Measurements from ENCODE around the gene PSD2.

PSD2 gene

GRCh38 chr5:139870677-139871076, 75.1 kb downstream of the PSD2 start:
- Histone ChIP-seq H2AFZ (ENCODE audit: low read length, unreplicated experiment) (no peak overlapping the region), H3K4me1 (ENCODE audit: control insufficient read depth, insufficient read depth, low read length, unreplicated experiment) (no peaks in the 10 kb centered on the region), H3K79me2 (ENCODE audit: control insufficient read depth, insufficient read depth, low read length, unreplicated experiment) (no peaks in the 10 kb centered on the region), H3K4me3 (ENCODE audit: low read depth, low read length) (no peak overlapping the region), H3K36me3 (ENCODE audit: insufficient read depth, low read length) (no peaks in the 10 kb centered on the region), H3K27ac (ENCODE audit: low read depth, low read length) (no peak overlapping the region), H3K27me3 (ENCODE audit: insufficient read depth, low read length) (peaks cover 29% of the 10 kb centered on the region)

DNA sequence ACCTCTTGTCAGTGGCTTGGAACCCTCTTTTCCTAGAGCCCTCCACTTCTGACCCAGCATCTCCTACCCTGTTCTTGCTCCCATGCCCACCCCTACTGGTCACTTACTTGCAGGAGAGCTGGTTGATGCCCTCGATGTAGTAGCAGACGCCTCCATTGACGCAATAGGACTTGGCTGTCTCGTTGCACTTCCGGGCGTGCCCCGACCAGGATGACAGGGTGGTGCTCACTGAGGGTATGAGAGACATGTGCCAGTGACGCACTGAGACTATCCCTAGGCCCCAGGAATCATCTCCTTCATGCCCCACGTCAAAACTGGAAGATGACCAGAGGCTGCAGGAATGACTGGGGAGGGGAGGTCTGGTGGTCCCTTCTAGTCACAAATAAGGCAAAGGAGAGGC, 76.0 kb downstream of the PSD2 start:
- Histone ChIP-seq H3K27ac (ENCODE audit: low read depth, low read length) (no peak overlapping the region), H3K4me3 (ENCODE audit: low read depth, low read length) (no peak overlapping the region), H3K79me2 (ENCODE audit: control insufficient read depth, insufficient read depth, low read length, unreplicated experiment) (no peaks in the 10 kb centered on the region), H3K27me3 (ENCODE audit: insufficient read depth, low read length) (peaks cover 27% of the 10 kb centered on the region), H3K4me1 (ENCODE audit: control insufficient read depth, insufficient read depth, low read length, unreplicated experiment) (no peaks in the 10 kb centered on the region), H3K36me3 (ENCODE audit: insufficient read depth, low read length) (no peaks in the 10 kb centered on the region), H2AFZ (ENCODE audit: low read length, unreplicated experiment) (no peak overlapping the region)

- Histone ChIP-seq H3K27me3 (ENCODE audit: insufficient read depth, low read length) (peaks cover 23% of the 10 kb centered on the region), H3K27ac (ENCODE audit: low read depth, low read length) (no peak overlapping the region), H3K36me3 (ENCODE audit: insufficient read depth, low read length) (no peaks in the 10 kb centered on the region), H3K79me2 (ENCODE audit: control insufficient read depth, insufficient read depth, low read length, unreplicated experiment) (no peaks in the 10 kb centered on the region), H3K4me3 (ENCODE audit: low read depth, low read length) (no peak overlapping the region), H2AFZ (ENCODE audit: low read length, unreplicated experiment) (no peak overlapping the region), H3K4me1 (ENCODE audit: control insufficient read depth, insufficient read depth, low read length, unreplicated experiment) (no peaks in the 10 kb centered on the region)
Observed at GRCh38 chr5:139872052-139872766, 76.6 kb downstream of the PSD2 start.

GRCh38 chr5:139872851-139873794, 77.5 kb downstream of the PSD2 start:
- H3K4me3 ChIP-seq (ENCODE audit: low read depth, low read length): no peak overlapping the region
- H3K4me1 ChIP-seq (ENCODE audit: control insufficient read depth, insufficient read depth, low read length, unreplicated experiment): no peaks in the 10 kb centered on the region
- H3K79me2 ChIP-seq (ENCODE audit: control insufficient read depth, insufficient read depth, low read length, unreplicated experiment): no peaks in the 10 kb centered on the region
- no peaks in the 10 kb centered on the region for H3K36me3 ChIP-seq (ENCODE audit: insufficient read depth, low read length)
- no peak overlapping the region for H2AFZ ChIP-seq (ENCODE audit: low read length, unreplicated experiment)
- H3K27ac ChIP-seq (ENCODE audit: low read depth, low read length): no peak overlapping the region
- H3K27me3 ChIP-seq (ENCODE audit: insufficient read depth, low read length): peaks cover 23% of the 10 kb centered on the region

- H3K79me2 ChIP-seq (ENCODE audit: control insufficient read depth, insufficient read depth, low read length, unreplicated experiment): no peaks in the 10 kb centered on the region
- H2AFZ ChIP-seq (ENCODE audit: low read length, unreplicated experiment): no peak overlapping the region
- no peaks in the 10 kb centered on the region for H3K4me1 ChIP-seq (ENCODE audit: control insufficient read depth, insufficient read depth, low read length, unreplicated experiment)
- no peak overlapping the region for H3K27ac ChIP-seq (ENCODE audit: low read depth, low read length)
- peaks cover 23% of the 10 kb centered on the region for H3K27me3 ChIP-seq (ENCODE audit: insufficient read depth, low read length)
- H3K4me3 ChIP-seq (ENCODE audit: low read depth, low read length): no peak overlapping the region
- no peaks in the 10 kb centered on the region for H3K36me3 ChIP-seq (ENCODE audit: insufficient read depth, low read length)
Observed at GRCh38 chr5:139875957-139876356, 80.3 kb downstream of the PSD2 start.

GRCh38 chr5:139877129-139877597, 81.6 kb downstream of the PSD2 start:
- H3K4me3 ChIP-seq (ENCODE audit: low read depth, low read length): no peak overlapping the region
- H3K27me3 ChIP-seq (ENCODE audit: insufficient read depth, low read length): peaks cover 21% of the 10 kb centered on the region
- H3K27ac ChIP-seq (ENCODE audit: low read depth, low read length): no peak overlapping the region
- no peak overlapping the region for H2AFZ ChIP-seq (ENCODE audit: low read length, unreplicated experiment)
- no peaks in the 10 kb centered on the region for H3K79me2 ChIP-seq (ENCODE audit: control insufficient read depth, insufficient read depth, low read length, unreplicated experiment)
- H3K36me3 ChIP-seq (ENCODE audit: insufficient read depth, low read length): no peaks in the 10 kb centered on the region
- H3K4me1 ChIP-seq (ENCODE audit: control insufficient read depth, insufficient read depth, low read length, unreplicated experiment): no peaks in the 10 kb centered on the region

GRCh38 chr5:139878093-139878492, 82.5 kb downstream of the PSD2 start:
- no peak overlapping the region for H3K27ac ChIP-seq (ENCODE audit: low read depth, low read length)
- H3K4me1 ChIP-seq (ENCODE audit: control insufficient read depth, insufficient read depth, low read length, unreplicated experiment): no peaks in the 10 kb centered on the region
- peaks cover 13% of the 10 kb centered on the region for H3K27me3 ChIP-seq (ENCODE audit: insufficient read depth, low read length)
- no peak overlapping the region for H2AFZ ChIP-seq (ENCODE audit: low read length, unreplicated experiment)
- H3K36me3 ChIP-seq (ENCODE audit: insufficient read depth, low read length): no peaks in the 10 kb centered on the region
- no peaks in the 10 kb centered on the region for H3K79me2 ChIP-seq (ENCODE audit: control insufficient read depth, insufficient read depth, low read length, unreplicated experiment)
- no peak overlapping the region for H3K4me3 ChIP-seq (ENCODE audit: low read depth, low read length)

- Histone ChIP-seq H3K4me1 (ENCODE audit: control insufficient read depth, insufficient read depth, low read length, unreplicated experiment) (no peaks in the 10 kb centered on the region), H3K27me3 (ENCODE audit: insufficient read depth, low read length) (peaks cover 16% of the 10 kb centered on the region), H2AFZ (ENCODE audit: low read length, unreplicated experiment) (no peak overlapping the region), H3K27ac (ENCODE audit: low read depth, low read length) (no peak overlapping the region), H3K79me2 (ENCODE audit: control insufficient read depth, insufficient read depth, low read length, unreplicated experiment) (no peaks in the 10 kb centered on the region), H3K4me3 (ENCODE audit: low read depth, low read length) (no peak overlapping the region), H3K36me3 (ENCODE audit: insufficient read depth, low read length) (no peaks in the 10 kb centered on the region)
Observed at GRCh38 chr5:139880416-139881142, 85.0 kb downstream of the PSD2 start.

GRCh38 chr5:139881143-139881733, 85.6 kb downstream of the PSD2 start:
- H3K27me3 ChIP-seq (ENCODE audit: insufficient read depth, low read length): peaks cover 19% of the 10 kb centered on the region
- no peaks in the 10 kb centered on the region for H3K4me1 ChIP-seq (ENCODE audit: control insufficient read depth, insufficient read depth, low read length, unreplicated experiment)
- no peak overlapping the region for H3K27ac ChIP-seq (ENCODE audit: low read depth, low read length)
- H3K36me3 ChIP-seq (ENCODE audit: insufficient read depth, low read length): no peaks in the 10 kb centered on the region
- no peak overlapping the region for H3K4me3 ChIP-seq (ENCODE audit: low read depth, low read length)
- no peak overlapping the region for H2AFZ ChIP-seq (ENCODE audit: low read length, unreplicated experiment)
- H3K79me2 ChIP-seq (ENCODE audit: control insufficient read depth, insufficient read depth, low read length, unreplicated experiment): no peaks in the 10 kb centered on the region

- no peak overlapping the region for H2AFZ ChIP-seq (ENCODE audit: low read length, unreplicated experiment)
- H3K27me3 ChIP-seq (ENCODE audit: insufficient read depth, low read length): peaks cover 23% of the 10 kb centered on the region
- no peak overlapping the region for H3K4me3 ChIP-seq (ENCODE audit: low read depth, low read length)
- H3K4me1 ChIP-seq (ENCODE audit: control insufficient read depth, insufficient read depth, low read length, unreplicated experiment): no peaks in the 10 kb centered on the region
- no peaks in the 10 kb centered on the region for H3K36me3 ChIP-seq (ENCODE audit: insufficient read depth, low read length)
- no peaks in the 10 kb centered on the region for H3K79me2 ChIP-seq (ENCODE audit: control insufficient read depth, insufficient read depth, low read length, unreplicated experiment)
- no peak overlapping the region for H3K27ac ChIP-seq (ENCODE audit: low read depth, low read length)
Observed at GRCh38 chr5:139882316-139882715, 86.7 kb downstream of the PSD2 start.
